TTC549 (cell line): ENCODE data around the gene ARHGEF2.

Source experiments
- FAIRE-seq: peaks from 2 replicates; lab custom pipeline; 2012; peaks lifted over from hg19 to GRCh38; lab: Jason Lieb, UNC

Gene ARHGEF2

GRCh38 chr1:155971910-155972809, 6.2 kb downstream of the ARHGEF2 start:
- FAIRE-seq, result no peak

- no peak for FAIRE-seq
Observed at GRCh38 chr1:155970531-155971167, 7.7 kb downstream of the ARHGEF2 start.

GRCh38 chr1:155969377-155969791, 9.0 kb downstream of the ARHGEF2 start:
- FAIRE-seq, result no peak

GRCh38 chr1:155968670-155969069, 9.7 kb downstream of the ARHGEF2 start:
- no peak for FAIRE-seq

GRCh38 chr1:155968051-155968400, 10.3 kb downstream of the ARHGEF2 start:
- no peak for FAIRE-seq

- no peak for FAIRE-seq
Observed at GRCh38 chr1:155967341-155968050, 10.9 kb downstream of the ARHGEF2 start.

GRCh38 chr1:155966750-155967149, 11.6 kb downstream of the ARHGEF2 start:
- FAIRE-seq, result no peak

GRCh38 chr1:155966135-155966534, 12.2 kb downstream of the ARHGEF2 start:
- no peak for FAIRE-seq

- no peak for FAIRE-seq
Observed at GRCh38 chr1:155964193-155964592, 14.2 kb downstream of the ARHGEF2 start.

GRCh38 chr1:155962599-155963211, 15.6 kb downstream of the ARHGEF2 start:
- FAIRE-seq, result no peak

- no peak for FAIRE-seq
Observed at GRCh38 chr1:155961937-155962336, 16.4 kb downstream of the ARHGEF2 start.

GRCh38 chr1:155960081-155960745, 18.1 kb downstream of the ARHGEF2 start:
- FAIRE-seq, result no peak

GRCh38 chr1:155957411-155957915, 20.9 kb downstream of the ARHGEF2 start:
- no peak for FAIRE-seq

GRCh38 chr1:155954645-155955044, 23.7 kb downstream of the ARHGEF2 start:
- no peak for FAIRE-seq

GRCh38 chr1:155952505-155952890, 25.8 kb downstream of the ARHGEF2 start:
- FAIRE-seq, result no peak

GRCh38 chr1:155951753-155952504, 26.4 kb downstream of the ARHGEF2 start:
- no peak for FAIRE-seq

- no peak for FAIRE-seq
Observed at GRCh38 chr1:155950829-155951228, 27.5 kb downstream of the ARHGEF2 start.

- FAIRE-seq, result no peak
Observed at GRCh38 chr1:155947741-155948140, 30.6 kb downstream of the ARHGEF2 start.

GRCh38 chr1:155947292-155947691, 31.1 kb downstream of the ARHGEF2 start:
- no peak for FAIRE-seq

GRCh38 chr1:155946633-155947219, 31.6 kb downstream of the ARHGEF2 start:
- no peak for FAIRE-seq

- no peak for FAIRE-seq
Observed at GRCh38 chr1:155944444-155944799, 33.9 kb downstream of the ARHGEF2 start.
